Measurements from ENCODE around the gene EFNA3. TPM values are rescaled to one million over a fixed set of nuclear protein-coding genes. Genes with fewer than 3 reads are reported as not detected.

EFNA3 gene
- total RNA-seq, 1 donor from 2014 or later = 2.9 TPM

- H3K36me3 ChIP-seq (ENCODE audit: insufficient read depth, low read length) = peaks cover 3% of the 10 kb centered on the region
- peak overlapping the region; percentile 99 for H3K9ac ChIP-seq (ENCODE audit: low read length)
- no peaks in the 10 kb centered on the region for H3K9me3 ChIP-seq (ENCODE audit: insufficient read depth, low read depth, low read length)
- peak; percentile 32 for TF ChIP-seq EZH2 (IDR thresholded peaks at IDR 0.05; ENCODE audit: insufficient read depth, low read length)
- no peak for TF ChIP-seq CTCF (IDR thresholded peaks at IDR 0.05; ENCODE audit: insufficient read depth, low read depth, low read length)
- peaks cover 30% of the 10 kb centered on the region for H3K4me1 ChIP-seq (ENCODE audit: insufficient read depth, low read length)
- H3K9me3 Mint-ChIP-seq (ENCODE audit: unreplicated experiment) = no peaks in the 10 kb centered on the region
- H3K4me1 Mint-ChIP-seq (ENCODE audit: low read depth, unreplicated experiment) = peaks cover 38% of the 10 kb centered on the region
- DNase-seq (ENCODE audit: low read depth) (no peak), FAIRE-seq (no peak)
- peaks cover 10% of the 10 kb centered on the region for H3K36me3 Mint-ChIP-seq (ENCODE audit: low read depth, unreplicated experiment)
- H2AFZ ChIP-seq (ENCODE audit: low read depth, low read length) = no peak overlapping the region
- peak overlapping the region; percentile 85 for H3K4me3 ChIP-seq (ENCODE audit: insufficient read depth, low read depth, low read length)
- H3K79me2 ChIP-seq (ENCODE audit: insufficient read depth, low read length) = peaks cover 25% of the 10 kb centered on the region
- peak overlapping the region; percentile 100 for H3K27ac ChIP-seq (ENCODE audit: low read depth, low read length)
- peak overlapping the region; percentile 92 for H3K4me3 Mint-ChIP-seq (ENCODE audit: unreplicated experiment)
- no peaks in the 10 kb centered on the region for H3K27me3 ChIP-seq (ENCODE audit: insufficient read depth, low read length)
- H3K27me3 Mint-ChIP-seq (ENCODE audit: low read depth, unreplicated experiment) = no peaks in the 10 kb centered on the region
- no peak overlapping the region for H3K27ac Mint-ChIP-seq (ENCODE audit: unreplicated experiment)
- peaks cover 10% of the 10 kb centered on the region for H4K20me1 ChIP-seq (ENCODE audit: insufficient read depth, low read length)
- H3K4me2 ChIP-seq (ENCODE audit: low read length) = peak overlapping the region; percentile 99
These were observed 55.7 kb downstream of the EFNA3 start for GRCh38 chr1:155134322-155134721.

- H3K9me3 Mint-ChIP-seq (ENCODE audit: unreplicated experiment) = no peaks in the 10 kb centered on the region
- peaks cover 30% of the 10 kb centered on the region for H3K79me2 ChIP-seq (ENCODE audit: insufficient read depth, low read length)
- FAIRE-seq (no peak), DNase-seq (ENCODE audit: low read depth) (peak; percentile 98)
- peaks cover 32% of the 10 kb centered on the region for H3K4me1 Mint-ChIP-seq (ENCODE audit: low read depth, unreplicated experiment)
- H3K36me3 Mint-ChIP-seq (ENCODE audit: low read depth, unreplicated experiment) = peaks cover 10% of the 10 kb centered on the region
- H3K27me3 Mint-ChIP-seq (ENCODE audit: low read depth, unreplicated experiment) = no peaks in the 10 kb centered on the region
- H3K4me3 ChIP-seq (ENCODE audit: insufficient read depth, low read depth, low read length) = peak overlapping the region; percentile 85
- H3K4me3 Mint-ChIP-seq (ENCODE audit: unreplicated experiment) = peak overlapping the region; percentile 92
- peaks cover 3% of the 10 kb centered on the region for H3K36me3 ChIP-seq (ENCODE audit: insufficient read depth, low read length)
- peak overlapping the region; percentile 100 for H3K27ac ChIP-seq (ENCODE audit: low read depth, low read length)
- no peaks in the 10 kb centered on the region for H3K27me3 ChIP-seq (ENCODE audit: insufficient read depth, low read length)
- peaks cover 24% of the 10 kb centered on the region for H3K4me1 ChIP-seq (ENCODE audit: insufficient read depth, low read length)
- peak overlapping the region; percentile 99 for H3K27ac Mint-ChIP-seq (ENCODE audit: unreplicated experiment)
- no peaks in the 10 kb centered on the region for H3K9me3 ChIP-seq (ENCODE audit: insufficient read depth, low read depth, low read length)
- peak overlapping the region; percentile 99 for H3K4me2 ChIP-seq (ENCODE audit: low read length)
- peak overlapping the region; percentile 83 for H2AFZ ChIP-seq (ENCODE audit: low read depth, low read length)
- TF ChIP-seq CTCF (IDR thresholded peaks at IDR 0.05; ENCODE audit: insufficient read depth, low read depth, low read length) = no peak
- no peak for TF ChIP-seq EZH2 (IDR thresholded peaks at IDR 0.05; ENCODE audit: insufficient read depth, low read length)
- H3K9ac ChIP-seq (ENCODE audit: low read length) = peak overlapping the region; percentile 99
- H4K20me1 ChIP-seq (ENCODE audit: insufficient read depth, low read length) = peaks cover 10% of the 10 kb centered on the region
These were observed 56.3 kb downstream of the EFNA3 start for GRCh38 chr1:155134880-155135414.

- peak within 1 kb of the TSS; percentile 99 for H3K4me2 ChIP-seq (ENCODE audit: low read length)
- Mint-ChIP-seq H3K9me3 (ENCODE audit: unreplicated experiment) (no peaks in the 10 kb centered on the region), H3K27ac (ENCODE audit: unreplicated experiment) (peak within 1 kb of the TSS; percentile 99), H3K4me3 (ENCODE audit: unreplicated experiment) (peak within 1 kb of the TSS; percentile 92), H3K36me3 (ENCODE audit: low read depth, unreplicated experiment) (peaks cover 10% of the 10 kb centered on the region), H3K4me1 (ENCODE audit: low read depth, unreplicated experiment) (peaks cover 31% of the 10 kb centered on the region), H3K27me3 (ENCODE audit: low read depth, unreplicated experiment) (no peaks in the 10 kb centered on the region)
- peak within 1 kb of the TSS; percentile 100 for H3K27ac ChIP-seq (ENCODE audit: low read depth, low read length)
- peaks cover 3% of the 10 kb centered on the region for H3K36me3 ChIP-seq (ENCODE audit: insufficient read depth, low read length)
- H3K79me2 ChIP-seq (ENCODE audit: insufficient read depth, low read length) = peaks cover 33% of the 10 kb centered on the region
- H3K9ac ChIP-seq (ENCODE audit: low read length) = peak within 1 kb of the TSS; percentile 99
- H2AFZ ChIP-seq (ENCODE audit: low read depth, low read length) = peak within 1 kb of the TSS; percentile 92
- no peak for FAIRE-seq
- DNase-seq (ENCODE audit: low read depth) = peak; percentile 86
- TF ChIP-seq CTCF (IDR thresholded peaks at IDR 0.05; ENCODE audit: insufficient read depth, low read depth, low read length) (no peak), EZH2 (IDR thresholded peaks at IDR 0.05; ENCODE audit: insufficient read depth, low read length) (no peak)
- no peaks in the 10 kb centered on the region for H3K9me3 ChIP-seq (ENCODE audit: insufficient read depth, low read depth, low read length)
- peak within 1 kb of the TSS; percentile 85 for H3K4me3 ChIP-seq (ENCODE audit: insufficient read depth, low read depth, low read length)
- H3K27me3 ChIP-seq (ENCODE audit: insufficient read depth, low read length) = no peaks in the 10 kb centered on the region
- peaks cover 22% of the 10 kb centered on the region for H3K4me1 ChIP-seq (ENCODE audit: insufficient read depth, low read length)
- peaks cover 10% of the 10 kb centered on the region for H4K20me1 ChIP-seq (ENCODE audit: insufficient read depth, low read length)
These were observed 56.9 kb downstream of the EFNA3 start, which contains the start of gene SLC50A1 for GRCh38 chr1:155135415-155136028. Gene SLC50A1, plus strand, starts transcription at chr1:155135852. Its CDS starts 60 bp downstream, at chr1:155135912.
